Fibroblast of villous mesenchyme (primary cell): Measurements from ENCODE around the gene TYW1B. TPM values are rescaled to one million over a fixed set of nuclear protein-coding genes. Genes with fewer than 3 reads are reported as not detected.
"Not testable (repeated sequence)": the region's sequence is repeated elsewhere in the genome, so short reads cannot be mapped to it uniquely, and the experiment has no call there.

Experiments
- DNase-seq: peaks from one replicate; pipeline ENCODE4 v3.0.0-alpha.2; 2010; ENCODE audit warnings: low read depth
- H3K4me3 ChIP-seq: 2 replicates; pipeline ENCODE4 v1.5.1; 2011; ENCODE audit warnings: low read depth, mild to moderate bottlenecking, low read length
- total RNA-seq: library from RNA; depleted of rRNA; stranded (reverse); fragments of >200 nt; gene quantifications from 2 replicates; pipeline ENCODE4 v1.2.3, GENCODE V29; 2012

The TYW1B gene, protein sequence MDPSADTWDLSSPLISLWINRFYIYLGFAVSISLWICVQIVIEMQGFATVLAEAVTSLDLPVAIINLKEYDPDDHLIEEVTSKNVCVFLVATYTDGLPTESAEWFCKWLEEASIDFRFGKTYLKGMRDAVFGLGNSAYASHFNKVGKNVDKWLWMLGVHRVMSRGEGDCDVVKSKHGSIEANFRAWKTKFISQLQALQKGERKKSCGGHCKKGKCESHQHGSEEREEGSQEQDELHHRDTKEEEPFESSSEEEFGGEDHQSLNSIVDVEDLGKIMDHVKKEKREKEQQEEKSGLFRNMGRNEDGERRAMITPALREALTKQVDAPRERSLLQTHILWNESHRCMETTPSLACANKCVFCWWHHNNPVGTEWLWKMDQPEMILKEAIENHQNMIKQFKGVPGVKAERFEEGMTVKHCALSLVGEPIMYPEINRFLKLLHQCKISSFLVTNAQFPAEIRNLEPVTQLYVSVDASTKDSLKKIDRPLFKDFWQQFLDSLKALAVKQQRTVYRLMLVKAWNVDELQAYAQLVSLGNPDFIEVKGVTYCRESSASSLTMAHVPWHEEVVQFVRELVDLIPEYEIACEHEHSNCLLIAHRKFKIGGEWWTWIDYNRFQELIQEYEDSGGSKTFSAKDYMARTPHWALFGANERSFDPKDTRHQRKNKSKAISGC
- 2.2 and 2.3 TPM in 2 replicates for total RNA-seq

DNA sequence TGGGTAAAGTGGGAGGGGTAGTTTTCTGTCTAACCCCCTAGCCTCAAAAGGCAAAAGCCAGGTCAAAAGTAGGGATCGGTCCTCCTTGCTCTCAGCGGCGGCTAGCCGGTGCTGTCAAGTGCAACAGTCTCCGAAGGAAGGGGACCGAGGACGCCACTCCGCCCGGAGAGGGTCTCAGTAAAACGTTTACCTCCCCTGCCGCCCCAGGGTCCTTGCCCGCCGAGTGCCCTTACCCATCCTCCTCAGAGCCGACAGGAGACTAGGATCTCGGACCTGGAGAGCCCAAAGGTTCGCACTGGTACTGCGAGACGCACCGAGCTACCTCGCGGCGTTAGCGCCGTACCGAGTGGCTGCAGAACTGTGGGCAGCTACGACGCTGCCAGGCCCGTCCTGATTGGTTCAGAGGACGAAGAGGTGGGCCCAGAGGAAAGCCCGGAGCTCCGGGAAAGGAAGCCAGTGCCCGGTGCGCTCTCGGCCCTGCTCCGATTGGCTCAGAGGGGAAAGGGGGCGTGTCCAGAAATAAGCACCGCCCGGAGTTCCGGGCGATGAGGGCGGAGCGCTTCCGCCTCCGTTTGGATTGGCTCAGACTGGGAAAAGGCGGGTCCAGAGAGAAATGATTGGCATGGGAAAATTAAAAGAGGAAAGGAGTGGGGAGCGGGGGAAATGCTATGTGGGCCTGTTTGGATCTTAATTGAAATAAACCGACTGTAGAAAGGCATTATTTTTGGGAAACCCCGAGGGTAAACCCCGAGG lies at the start of gene TYW1B:
Gene TYW1B, minus strand, starts transcription at position 362 of the 753 bp plus-strand sequence. Its CDS starts 125 bp downstream, at position 237.
- peak; percentile 98 for DNase-seq

DNA sequence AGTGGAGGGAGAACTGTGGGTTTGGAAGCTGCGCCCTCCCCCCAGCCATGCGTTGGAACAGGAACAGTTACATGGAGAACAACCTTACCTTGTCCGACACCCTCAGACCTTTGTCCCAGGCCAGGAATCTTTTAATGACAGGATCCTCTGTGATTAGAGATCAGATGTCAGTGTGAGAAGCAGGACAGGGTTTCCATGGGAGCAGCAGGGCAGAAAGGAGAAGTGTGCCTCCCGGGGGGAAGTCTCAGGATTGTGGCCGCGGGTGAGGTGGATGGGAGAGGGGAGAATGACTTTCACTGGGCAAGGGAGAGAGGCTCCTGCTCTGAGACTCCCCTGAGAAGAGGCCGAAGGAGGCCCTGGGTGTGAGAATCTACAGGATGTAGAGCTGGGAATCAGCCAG lies 39.6 kb upstream of the TYW1B start:
- not testable (repeated sequence) for H3K4me3 ChIP-seq, DNase-seq

More for the DNA sequence above, at the start of gene TYW1B:
- H3K4me3 ChIP-seq: peak within 1 kb of the TSS; percentile 84

DNA sequence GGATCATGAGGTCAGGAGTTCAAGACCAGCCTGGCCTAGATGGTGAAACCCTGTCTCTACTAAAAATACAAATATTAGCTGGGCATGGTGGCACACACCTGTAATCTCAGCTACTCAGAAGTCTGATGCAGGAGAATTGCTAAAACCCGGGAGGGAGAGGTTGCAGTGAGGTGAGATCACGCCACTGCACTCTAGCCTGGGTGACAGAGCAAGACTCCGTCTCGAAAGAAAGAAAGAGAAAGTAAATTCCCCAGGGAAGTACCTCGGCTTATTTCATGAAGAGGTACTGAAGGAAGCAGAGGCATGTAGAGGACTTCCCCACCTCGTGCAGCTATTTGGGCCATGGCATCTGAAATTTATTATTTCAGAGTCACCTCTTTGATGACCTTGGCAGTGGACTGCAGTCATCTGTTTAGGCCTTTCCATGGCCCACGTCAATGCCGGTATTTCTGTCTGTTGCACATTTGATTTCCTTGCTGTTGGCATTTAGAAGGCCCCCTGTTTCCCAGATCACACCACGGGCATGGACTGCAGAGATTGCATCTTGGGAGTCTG lies 30.9 kb upstream of the TYW1B start:
- not testable (repeated sequence) for H3K4me3 ChIP-seq, DNase-seq

DNA sequence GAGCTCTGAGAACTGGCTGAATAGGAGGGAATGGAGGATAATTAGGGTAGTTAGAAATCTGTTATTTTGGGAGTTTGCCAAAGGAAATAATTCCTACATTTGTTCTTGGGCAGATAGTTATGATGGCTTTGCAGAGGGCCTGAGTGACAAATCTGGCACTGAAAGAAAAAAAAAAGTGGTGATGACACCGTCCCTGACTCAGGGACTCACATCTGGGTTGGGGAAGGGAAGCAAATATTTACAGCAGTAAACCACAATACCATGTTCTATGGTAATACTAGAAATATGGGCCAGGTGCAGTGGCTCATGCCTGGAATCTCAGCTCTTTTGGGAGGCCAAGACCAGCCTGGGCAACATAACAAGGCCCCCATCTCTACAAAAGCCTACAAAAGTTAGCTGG lies 29.9 kb upstream of the TYW1B start:
- not testable (repeated sequence) for H3K4me3 ChIP-seq, DNase-seq

DNA sequence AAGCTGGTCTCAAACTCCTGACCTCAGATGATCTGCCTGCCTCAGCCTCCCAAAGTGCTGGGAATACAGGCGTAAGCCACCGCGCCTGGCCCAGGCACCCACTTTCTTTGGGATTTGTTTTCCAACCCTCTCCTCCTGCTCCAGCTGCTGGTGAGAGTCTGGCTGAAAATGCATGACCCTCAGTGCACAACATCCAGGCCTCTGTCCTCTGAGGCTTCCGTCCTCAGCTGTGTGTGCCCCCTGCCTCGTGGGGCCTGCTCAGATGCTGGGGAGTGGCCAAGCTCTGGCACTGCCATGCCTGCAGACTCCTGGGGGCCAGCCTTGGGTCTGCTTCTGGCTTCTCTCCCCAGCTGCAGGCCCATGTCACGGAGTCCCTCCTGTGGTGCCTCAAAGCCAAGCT lies 27.3 kb upstream of the TYW1B start:
- DNase-seq, H3K4me3 ChIP-seq: not testable (repeated sequence)

DNA sequence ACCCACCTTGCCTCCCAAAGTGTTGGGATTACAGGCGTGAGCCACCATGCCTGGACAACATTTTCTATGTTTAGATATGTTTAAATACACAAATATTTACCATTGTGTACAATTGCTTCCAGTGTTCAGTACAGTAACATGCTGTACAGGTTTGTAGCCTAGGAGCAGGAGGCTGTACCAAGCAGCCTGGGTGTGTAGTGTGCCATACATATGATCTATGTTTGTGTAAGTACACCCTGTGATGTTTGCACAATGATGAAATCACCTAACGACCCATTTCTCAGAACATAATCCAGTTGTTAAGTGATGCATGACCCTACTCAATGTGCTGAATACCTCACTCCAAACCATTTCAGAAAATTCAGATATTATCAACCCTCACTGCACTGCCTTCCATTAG lies 24.9 kb upstream of the TYW1B start:
- not testable (repeated sequence) for H3K4me3 ChIP-seq, DNase-seq

DNA sequence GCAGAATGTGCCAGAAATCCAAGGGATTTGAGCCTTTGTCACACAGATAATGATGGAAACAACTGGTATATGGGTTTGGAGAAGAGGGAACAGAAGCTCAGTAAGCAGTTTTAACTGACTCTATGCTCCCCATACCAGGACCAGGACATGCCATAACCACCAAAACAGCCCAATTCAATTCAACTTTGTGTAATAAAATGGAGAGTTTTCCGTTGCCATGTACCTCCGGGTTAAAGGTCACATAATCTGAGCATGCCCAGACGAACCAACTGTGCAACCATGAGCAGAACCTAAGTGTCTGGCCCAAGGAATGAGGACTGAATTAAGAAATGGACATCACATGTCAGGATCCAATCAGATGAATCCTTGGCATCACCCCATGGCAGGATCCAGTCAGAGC lies 22.7 kb upstream of the TYW1B start:
- not testable (repeated sequence) for H3K4me3 ChIP-seq, DNase-seq

DNA sequence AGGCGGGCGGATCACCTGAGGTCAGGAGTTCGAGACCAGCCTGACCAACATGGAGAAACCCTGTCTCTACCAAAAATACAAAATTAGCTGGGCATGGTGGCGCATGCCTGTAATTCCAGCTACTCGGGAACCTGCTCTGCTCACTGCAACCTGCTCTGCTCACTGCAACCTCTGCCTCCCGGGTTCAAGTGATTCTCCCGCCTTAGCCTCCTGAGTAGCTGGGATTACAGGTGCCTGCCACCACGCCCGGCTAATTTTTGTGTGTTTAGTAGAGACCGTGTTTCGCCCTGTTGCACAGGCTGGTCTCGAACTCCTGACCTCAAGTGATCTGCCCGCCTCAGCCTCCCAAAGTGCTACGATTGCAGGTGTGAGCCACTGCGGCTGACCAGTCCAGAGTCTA lies 16.1 kb upstream of the TYW1B start:
- not testable (repeated sequence) for H3K4me3 ChIP-seq, DNase-seq

DNA sequence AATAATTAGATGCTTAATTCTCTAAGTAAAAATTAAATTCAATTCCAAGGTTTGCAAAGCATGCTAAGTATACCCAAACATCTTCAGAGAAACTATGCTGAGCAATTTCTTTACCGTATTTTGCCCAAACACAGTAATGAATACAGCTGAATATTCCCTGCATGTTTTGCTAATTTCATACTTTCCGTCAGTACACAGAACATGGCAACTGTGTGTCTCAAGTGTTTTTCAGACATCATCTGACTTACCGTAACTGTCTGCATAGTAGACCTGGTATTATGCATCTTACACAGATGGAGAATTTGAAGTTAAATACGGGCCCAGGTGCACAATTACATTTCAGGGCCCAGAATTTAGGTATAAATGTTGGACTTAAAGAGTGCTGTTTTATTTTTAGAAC lies 15.2 kb upstream of the TYW1B start:
- DNase-seq, H3K4me3 ChIP-seq: not testable (repeated sequence)

DNA sequence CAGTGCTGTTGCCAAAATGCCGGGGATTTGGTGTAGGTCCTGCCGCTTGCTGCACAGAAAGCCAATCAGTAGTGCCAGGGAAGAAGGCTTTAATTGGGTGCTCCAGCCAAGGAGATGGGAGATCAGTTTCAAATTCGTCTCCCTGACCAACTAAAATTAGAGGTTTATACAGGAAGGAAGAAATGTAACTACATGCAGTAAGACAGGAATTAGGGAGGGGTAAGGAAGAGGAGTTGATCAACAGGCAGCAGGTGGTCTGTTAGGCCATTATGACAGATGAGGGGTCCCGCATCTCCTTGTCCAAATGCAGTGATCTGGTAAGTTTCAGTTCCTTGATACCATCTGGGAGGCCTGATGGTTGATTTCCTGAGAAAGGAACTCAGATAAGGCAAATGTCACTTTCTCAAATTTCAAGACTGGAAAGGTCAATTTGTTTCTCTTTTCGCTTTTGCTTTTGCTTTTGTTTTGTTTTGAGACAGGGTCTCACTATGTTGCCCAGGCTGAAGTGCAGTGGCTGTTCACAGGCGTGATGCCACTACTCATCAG lies 13.0 kb upstream of the TYW1B start:
- not testable (repeated sequence) for H3K4me3 ChIP-seq, DNase-seq

DNA sequence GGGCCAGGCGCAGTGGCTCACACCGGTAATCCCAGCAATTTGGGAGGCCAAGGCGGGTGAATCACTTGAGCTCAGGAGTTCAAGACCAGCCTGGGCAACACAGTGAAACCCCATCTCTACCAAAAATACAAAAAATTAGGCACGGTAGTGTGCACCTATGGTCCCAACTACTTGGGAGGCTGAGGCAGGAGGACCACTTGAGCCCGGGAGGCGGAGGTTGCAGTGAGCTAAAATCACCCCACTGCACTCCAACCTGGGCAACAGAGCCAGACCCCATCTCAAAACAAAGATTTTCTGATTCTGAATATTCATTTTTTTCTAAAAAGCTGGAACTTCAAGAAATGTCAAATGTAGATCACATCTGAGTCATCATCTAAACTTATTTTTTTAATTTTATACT lies 10.3 kb upstream of the TYW1B start:
- not testable (repeated sequence) for DNase-seq, H3K4me3 ChIP-seq

DNA sequence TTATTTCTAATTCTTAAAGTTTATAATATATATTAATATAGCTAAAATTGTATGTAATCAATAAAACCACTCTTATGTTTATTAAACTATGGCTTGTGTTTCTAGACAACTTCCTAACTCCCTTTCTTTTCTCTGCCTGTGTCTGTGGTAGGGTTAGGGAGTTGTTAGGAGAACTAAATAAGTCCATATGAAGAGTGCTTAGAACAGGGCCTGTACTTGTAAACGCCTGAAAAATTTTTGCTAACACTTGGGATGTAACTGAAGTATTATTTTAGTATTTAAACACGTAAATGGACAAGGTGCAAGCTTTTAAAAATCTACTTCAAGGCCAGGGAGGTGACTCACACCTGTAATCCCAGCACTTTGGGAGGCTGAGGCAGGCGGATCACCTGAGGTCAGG lies 9.3 kb upstream of the TYW1B start:
- DNase-seq, H3K4me3 ChIP-seq: not testable (repeated sequence)

DNA sequence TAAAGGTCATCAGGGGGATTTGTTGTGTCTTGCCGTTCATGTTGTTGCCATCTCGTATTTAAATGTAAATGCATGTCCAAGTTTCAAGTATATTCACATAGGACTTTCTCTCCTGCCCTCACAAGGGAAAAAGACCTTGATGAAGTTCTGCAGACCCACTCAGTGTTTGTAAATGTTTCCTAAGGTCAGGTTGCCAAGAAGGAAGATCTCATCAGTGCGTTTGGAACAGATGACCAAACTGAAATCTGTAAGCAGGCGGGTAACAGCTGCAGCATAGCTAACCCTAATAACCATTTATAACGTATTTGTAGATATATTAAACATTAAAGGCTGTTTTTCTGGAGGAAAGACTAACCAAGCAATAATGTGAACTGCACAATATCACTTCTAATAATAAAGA lies 2.6 kb upstream of the TYW1B start:
- peak; percentile 32 for DNase-seq
- peak overlapping the region; percentile 76 for H3K4me3 ChIP-seq
